ENCODE data around the gene SIM2.
"Not testable (repeated sequence)": the region's sequence is repeated elsewhere in the genome, so short reads cannot be mapped to it uniquely, and the experiment has no call there.

SIM2 gene

DNA sequence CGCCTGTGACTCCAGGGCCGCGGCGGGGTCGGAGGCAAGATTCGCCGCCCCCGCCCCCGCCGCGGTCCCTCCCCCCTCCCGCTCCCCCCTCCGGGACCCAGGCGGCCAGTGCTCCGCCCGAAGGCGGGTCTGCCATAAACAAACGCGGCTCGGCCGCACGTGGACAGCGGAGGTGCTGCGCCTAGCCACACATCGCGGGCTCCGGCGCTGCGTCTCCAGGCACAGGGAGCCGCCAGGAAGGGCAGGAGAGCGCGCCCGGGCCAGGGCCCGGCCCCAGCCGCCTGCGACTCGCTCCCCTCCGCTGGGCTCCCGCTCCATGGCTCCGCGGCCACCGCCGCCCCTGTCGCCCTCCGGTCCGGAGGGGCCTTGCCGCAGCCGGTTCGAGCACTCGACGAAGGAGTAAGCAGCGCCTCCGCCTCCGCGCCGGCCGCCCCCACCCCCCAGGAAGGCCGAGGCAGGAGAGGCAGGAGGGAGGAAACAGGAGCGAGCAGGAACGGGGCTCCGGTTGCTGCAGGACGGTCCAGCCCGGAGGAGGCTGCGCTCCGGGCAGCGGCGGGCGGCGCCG, at the start of gene SIM2:
Gene SIM2, plus strand, starts transcription at position 135 of the 565 bp plus-strand sequence. CDS start 632 bp downstream, outside the sequence.
- no peak for DNase-seq

GRCh38 chr21:36654324-36654723, 44.6 kb upstream of the SIM2 start:
- DNase-seq: no peak

DNA sequence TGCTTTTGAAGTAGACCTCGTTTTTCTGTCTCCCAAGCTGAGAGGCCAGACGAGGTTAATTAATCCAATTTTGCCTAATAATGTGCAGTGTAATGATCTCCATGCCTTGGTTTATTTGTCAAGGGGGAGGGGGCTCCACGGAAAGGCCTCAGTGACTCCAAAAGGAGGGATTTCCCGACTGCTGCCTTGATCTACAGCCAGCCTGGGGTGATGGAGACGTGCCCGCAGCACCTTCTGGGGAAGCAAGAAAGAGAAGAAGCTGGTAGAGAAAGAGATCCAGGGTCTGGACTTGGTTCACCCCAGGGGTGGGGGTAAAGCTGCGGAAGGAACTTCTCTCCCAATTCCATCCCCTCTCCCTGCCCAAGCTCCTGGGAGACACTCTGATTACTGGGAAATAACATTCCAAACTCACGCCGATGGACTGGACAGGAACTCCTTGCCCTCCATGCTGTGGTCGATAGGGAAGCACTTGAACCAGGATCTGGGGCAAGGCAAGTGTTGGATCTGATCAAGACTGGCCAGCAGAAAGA, 44.1 kb upstream of the SIM2 start:
- no peak for DNase-seq

- no peak for DNase-seq
Measured at GRCh38 chr21:36656138-36656537, 42.8 kb upstream of the SIM2 start.

DNA sequence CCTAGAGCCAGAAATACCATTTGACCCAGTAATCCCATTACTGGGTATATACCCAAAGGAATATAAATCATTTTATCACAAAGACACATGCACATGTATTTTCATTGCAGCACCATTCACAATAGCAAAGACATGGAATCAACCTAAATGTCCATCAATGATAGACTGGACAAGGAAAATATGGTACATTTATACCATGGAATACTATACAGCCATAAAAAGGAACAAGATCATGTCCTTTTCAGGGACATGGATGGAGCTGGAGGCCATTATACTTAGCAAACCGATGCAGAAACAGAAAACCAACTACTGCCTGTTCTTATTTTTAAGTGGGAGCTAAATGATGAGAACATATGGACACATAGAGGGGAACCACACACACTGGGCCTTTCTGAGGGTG, 41.6 kb upstream of the SIM2 start:
- DNase-seq: not testable (repeated sequence)

DNA sequence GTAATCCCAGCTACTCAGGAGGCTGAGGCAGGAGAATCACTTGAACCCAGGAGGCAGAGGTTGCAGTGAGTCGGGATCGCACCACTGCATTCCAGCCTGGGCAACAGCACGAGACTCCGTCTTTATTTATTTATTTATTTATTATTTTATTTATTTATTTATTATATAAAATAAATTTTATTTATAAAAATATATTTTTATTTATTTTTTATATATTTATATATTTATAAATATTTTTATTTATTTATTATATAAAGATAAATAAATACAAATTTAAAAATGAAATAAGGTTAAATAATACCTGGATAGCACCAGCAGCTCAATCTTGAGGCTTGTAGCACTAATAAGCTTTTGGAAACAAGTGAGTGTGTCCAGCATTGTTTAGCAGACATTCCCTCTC, 40.9 kb upstream of the SIM2 start:
- no peak for DNase-seq

GRCh38 chr21:36658926-36659325, 40.0 kb upstream of the SIM2 start:
- DNase-seq: no peak

DNA sequence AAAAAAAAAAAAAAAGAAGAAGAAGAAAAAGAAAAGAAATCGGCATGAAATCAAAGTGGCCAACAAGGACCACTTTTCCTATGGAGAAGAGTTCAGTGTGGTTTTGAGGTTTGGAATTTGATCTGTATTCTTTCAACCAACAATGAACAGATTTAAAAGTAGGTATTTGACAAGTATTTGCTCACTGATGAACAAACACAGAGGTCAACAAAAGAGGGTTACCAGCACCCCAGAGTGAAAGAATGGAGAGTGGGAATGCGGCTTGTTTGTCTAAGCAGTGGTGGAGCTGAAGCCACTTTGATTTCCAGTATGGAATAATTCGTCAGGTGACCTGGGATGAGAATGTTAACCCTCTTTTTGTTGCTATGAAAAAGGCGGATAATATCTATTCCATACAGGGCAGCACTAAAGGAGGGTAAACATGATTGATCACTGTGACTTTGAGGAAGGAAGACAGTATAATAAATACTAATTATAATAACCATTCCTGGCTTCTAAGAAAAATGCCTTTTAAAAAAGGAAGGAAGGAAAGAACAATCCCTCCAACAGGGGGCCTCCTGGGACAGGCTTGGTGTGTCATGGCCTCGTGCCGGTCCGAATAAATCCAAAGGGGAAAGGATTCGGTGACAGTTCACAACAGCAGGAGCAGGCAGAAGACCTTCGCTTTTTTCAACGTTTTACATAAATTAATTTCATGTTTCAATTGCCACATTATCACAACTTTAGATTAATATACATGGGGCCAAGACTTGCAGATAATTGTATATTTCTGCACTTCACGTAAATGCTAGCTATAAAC, 37.2 kb upstream of the SIM2 start:
- no peak for DNase-seq

GRCh38 chr21:36663033-36663855, 35.7 kb upstream of the SIM2 start:
- DNase-seq: no peak

DNA sequence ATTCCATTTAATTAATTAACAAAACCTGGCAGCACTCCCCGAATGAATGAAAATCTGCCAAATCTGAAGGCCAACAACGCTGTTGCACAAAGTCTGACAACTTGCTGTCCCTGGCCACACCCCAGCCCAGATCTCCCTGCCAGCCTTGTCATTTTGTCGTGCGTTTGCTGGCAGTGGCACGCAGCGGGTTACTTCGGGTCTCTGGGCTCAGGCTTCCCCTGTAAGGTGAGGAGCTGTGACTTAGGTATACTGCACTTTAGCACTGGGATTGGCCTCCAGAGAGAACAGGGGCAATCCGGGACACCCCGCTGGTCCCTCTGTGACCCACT, 34.3 kb upstream of the SIM2 start:
- no peak for DNase-seq

DNA sequence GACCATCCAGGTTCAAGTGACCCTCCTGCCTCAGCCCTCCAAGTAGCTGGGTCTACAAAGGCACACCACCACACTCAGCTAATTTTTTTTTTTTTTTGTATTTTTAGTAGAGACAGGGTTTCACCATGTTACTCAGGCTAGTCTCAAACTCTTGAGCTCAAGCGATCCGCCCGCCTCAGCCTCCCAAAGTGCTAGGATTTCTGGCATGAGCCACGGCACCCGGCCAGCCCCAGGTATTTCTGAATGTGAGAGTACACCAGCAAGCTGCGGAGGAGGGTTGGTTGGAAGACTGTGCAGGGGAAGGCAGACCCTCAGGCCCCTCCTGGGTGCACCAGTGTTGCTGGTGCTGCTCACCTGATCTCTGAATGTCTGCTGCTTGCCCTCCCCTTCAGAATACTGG, 33.1 kb upstream of the SIM2 start:
- DNase-seq: no peak

- DNase-seq: no peak
Measured at GRCh38 chr21:36668713-36669112, 30.2 kb upstream of the SIM2 start.

- DNase-seq: no peak
Measured at GRCh38 chr21:36671836-36672235, 27.1 kb upstream of the SIM2 start.

DNA sequence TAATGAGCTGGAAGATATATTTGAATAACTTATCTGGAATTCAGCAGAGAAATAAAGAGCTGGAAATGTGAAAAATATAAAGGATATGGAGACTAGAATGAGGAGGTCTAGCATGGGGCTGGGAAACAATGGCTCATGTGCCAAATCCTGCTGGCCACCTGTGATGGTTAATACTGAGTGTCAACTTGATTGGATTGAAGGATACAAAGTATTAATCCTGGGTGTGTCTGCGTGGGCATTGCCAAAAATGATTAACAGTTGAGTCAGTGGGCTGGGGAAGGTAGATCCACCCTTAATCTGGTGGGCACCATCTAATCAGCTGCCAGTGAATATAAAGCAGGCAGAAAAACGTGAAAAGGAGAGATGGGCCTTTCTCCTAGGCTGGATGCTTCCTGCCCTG, 26.6 kb upstream of the SIM2 start:
- DNase-seq: not testable (repeated sequence)

- no peak for DNase-seq
Measured at GRCh38 chr21:36672737-36673136, 26.2 kb upstream of the SIM2 start.

- no peak for DNase-seq
Measured at GRCh38 chr21:36676039-36676950, 22.6 kb upstream of the SIM2 start.

DNA sequence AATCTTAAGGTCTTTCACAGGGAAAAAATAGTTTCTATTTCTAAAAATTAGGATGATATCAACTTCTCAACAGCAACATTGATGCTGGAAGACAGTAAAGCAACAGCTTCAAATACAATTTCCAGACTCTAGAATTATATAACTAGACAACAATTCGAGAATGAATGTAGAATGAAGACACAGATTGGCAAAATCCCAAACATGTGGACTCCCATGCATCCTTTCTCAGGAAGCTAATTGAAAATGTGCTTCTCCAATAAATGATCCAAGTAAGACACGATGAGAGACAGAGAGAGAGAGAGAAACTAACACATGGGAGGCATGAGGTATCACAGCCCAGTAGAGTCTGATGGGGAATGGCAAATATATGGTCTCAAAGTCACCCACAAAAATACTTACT, 21.5 kb upstream of the SIM2 start:
- DNase-seq: no peak

GRCh38 chr21:36678538-36678937, 20.4 kb upstream of the SIM2 start:
- no peak for DNase-seq

- no peak for DNase-seq
Measured at GRCh38 chr21:36681117-36681631, 17.7 kb upstream of the SIM2 start.

GRCh38 chr21:36684957-36685714, 13.8 kb upstream of the SIM2 start:
- no peak for DNase-seq

GRCh38 chr21:36686955-36687354, 12.0 kb upstream of the SIM2 start:
- DNase-seq: no peak

DNA sequence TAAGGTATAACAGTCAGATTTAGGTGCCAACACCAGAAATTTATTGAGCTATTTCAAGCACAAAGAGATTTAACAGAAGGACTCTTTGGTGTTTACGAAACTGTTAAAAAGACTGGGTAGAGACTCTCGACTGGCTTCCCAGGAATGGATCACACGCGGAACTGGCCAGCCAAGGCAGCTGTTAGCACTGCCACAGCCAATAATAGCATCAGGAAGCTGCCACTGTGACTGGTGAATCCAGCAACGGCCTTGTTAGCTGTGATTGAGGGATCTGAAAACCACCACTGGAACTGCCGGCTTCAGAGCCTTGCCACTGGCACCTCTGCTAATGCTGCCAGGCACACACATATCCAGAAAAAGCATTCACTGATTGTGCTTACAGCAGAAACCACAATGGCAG, 10.6 kb upstream of the SIM2 start:
- DNase-seq: no peak

All from GOT3 (cell line).